Activated CD4-positive, CD25-positive, alpha-beta regulatory T cell treated with anti-CD3 and anti-CD28 coated beads, Interleukin-2, amount 50 U/mL, for 72 hours (primary cell): ENCODE data around the gene WSCD1.

Experiments
- DNase-seq: peaks from one replicate; pipeline ENCODE4 v3.0.0; 2021

WSCD1 gene

GRCh38 chr17:6163612-6164333, 93.6 kb downstream of the WSCD1 start:
- DNase-seq, result no peak

DNA sequence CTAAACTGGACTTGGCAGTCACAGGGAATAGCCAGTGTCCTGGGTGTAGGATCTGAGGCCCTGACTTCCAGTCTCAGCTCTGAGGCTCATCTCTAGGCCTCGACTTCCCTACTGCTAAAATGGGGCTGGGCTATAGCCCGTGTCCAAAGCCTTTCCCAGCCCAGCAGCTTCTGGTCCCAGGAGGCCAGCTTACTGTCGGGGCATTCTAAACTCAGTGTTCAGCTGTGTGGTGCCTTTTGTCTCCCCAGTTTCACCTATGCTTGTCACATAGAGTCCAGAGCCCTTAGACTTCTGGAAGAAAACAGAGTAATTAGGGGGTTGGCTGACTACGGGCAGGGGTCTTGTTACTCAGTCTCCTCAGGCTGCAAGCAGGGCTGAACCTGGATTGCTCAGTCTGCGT, 94.8 kb downstream of the WSCD1 start:
- no peak for DNase-seq

GRCh38 chr17:6165806-6166205, 95.6 kb downstream of the WSCD1 start:
- no peak for DNase-seq

- no peak for DNase-seq
Observed at GRCh38 chr17:6166492-6167179, 96.5 kb downstream of the WSCD1 start.

- no peak for DNase-seq
Observed at GRCh38 chr17:6168296-6168695, 98.1 kb downstream of the WSCD1 start.

DNA sequence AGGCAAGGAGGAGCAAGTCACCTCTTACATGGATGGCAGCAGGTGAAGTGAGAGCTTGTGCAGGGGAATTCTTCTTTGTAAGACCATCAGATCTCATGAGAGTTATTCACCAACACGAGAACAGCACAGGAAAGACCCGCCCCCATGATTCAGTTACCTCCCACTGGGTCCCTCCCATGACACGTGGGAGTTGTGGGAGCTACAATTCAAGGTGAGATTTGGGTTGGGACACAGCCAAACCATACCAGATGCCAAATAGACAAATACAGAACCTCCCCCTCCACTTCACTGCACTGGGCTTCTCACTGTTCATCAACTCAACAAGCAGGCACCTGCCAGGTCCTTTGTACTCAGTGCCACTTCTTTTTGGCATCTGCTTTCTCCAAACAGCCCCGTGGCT, 100.2 kb downstream of the WSCD1 start:
- DNase-seq, result no peak

DNA sequence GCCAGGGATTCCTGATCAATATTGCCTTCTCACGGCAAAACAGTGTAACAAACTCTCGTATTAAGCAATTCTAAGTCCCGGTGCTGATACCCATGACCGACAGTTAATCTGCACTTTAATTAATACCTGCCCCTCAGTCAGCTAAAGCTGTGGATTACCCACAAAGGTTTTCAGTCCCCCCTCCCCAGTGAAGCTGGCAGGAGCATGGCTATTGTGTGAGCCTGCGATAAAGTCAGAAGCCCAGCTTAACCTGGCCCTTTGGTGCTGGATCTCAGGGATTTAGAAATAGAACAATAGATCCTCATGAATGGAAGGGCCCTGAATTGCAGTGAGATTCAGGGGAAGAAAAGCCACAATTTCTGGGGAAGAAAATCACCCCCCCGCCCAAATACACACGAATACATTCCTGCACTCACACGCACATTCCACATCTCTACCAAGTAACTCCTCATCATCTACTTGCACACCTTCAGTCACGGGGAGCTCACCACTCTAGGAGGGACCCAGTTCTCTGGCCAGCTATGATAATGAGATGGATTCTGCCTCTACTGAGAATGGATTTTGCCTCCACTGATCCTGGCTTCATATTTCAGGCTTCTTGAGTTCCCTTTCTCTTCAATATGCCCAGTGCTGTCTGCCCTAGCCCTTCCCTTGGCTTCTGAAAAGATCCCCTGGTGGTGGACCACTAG, 102.6 kb downstream of the WSCD1 start:
- DNase-seq, result no peak

GRCh38 chr17:6173653-6174052, 103.5 kb downstream of the WSCD1 start:
- DNase-seq, result no peak
